ENCODE measurements around the gene EIF3A.

DNA sequence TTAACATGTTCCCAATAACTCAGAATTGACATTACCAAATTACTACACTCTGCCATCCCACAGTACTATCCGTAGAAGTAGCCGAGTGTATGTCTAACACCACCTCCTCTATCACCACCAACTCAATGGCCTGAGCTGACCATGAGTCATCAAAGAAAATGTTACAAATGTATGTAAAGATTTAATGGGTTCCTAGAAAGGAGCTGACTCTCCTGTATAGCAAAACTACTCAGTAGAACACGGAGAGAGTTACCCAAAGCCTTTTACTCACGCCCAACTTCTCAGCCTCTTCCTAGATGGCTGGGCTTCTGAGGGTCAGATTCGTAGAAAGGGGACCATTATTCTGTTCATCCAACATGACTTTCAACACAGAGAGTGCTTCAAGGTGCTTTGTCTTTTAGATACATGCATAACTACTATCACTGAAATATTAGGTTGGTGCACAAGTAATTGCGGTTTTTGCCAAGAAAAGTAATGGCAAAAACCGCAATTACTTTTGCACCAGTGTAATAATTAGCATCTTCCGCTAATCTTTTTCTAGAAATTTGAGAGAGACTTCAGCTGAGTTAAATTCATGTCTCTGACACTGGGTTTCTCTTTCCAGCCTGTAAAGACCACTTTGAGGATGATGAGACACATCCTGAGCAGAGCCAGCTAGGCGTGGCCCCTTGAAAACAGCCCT is 75.1 kb downstream of the EIF3A start:
- TF ChIP-seq, protein P1, sequence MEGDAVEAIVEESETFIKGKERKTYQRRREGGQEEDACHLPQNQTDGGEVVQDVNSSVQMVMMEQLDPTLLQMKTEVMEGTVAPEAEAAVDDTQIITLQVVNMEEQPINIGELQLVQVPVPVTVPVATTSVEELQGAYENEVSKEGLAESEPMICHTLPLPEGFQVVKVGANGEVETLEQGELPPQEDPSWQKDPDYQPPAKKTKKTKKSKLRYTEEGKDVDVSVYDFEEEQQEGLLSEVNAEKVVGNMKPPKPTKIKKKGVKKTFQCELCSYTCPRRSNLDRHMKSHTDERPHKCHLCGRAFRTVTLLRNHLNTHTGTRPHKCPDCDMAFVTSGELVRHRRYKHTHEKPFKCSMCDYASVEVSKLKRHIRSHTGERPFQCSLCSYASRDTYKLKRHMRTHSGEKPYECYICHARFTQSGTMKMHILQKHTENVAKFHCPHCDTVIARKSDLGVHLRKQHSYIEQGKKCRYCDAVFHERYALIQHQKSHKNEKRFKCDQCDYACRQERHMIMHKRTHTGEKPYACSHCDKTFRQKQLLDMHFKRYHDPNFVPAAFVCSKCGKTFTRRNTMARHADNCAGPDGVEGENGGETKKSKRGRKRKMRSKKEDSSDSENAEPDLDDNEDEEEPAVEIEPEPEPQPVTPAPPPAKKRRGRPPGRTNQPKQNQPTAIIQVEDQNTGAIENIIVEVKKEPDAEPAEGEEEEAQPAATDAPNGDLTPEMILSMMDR (IDR thresholded peaks at IDR 0.05): no peak
- TF ChIP-seq POLR2A (IDR thresholded peaks at IDR 0.05) (no peak), POLR2AphosphoS5 (IDR thresholded peaks at IDR 0.05; ENCODE audit: insufficient read depth in 1 of 2, low read depth in 1 of 2) (no peak)
